Endothelial cell (in vitro differentiated cells): ENCODE measurements around the gene AGO3. TPM values are rescaled to one million over a fixed set of nuclear protein-coding genes. Genes with fewer than 3 reads are reported as not detected.

Experiments used
- DNase-seq: peaks from one replicate; pipeline ENCODE4 v3.0.0; 2021; ENCODE audit warnings: low spot score
- H3K27ac Mint-ChIP-seq: one replicate; pipeline ENCODE4 v1.8.0; 2021; ENCODE audit warnings: mixed read lengths, inconsistent platforms; ENCODE audit not compliant: unreplicated experiment
- H3K27me3 Mint-ChIP-seq: one replicate; pipeline ENCODE4 v1.8.0; 2021; ENCODE audit warnings: mild to moderate bottlenecking, moderate library complexity, mixed read lengths, inconsistent platforms; ENCODE audit not compliant: unreplicated experiment
- H3K36me3 Mint-ChIP-seq: one replicate; pipeline ENCODE4 v1.8.0; 2021; ENCODE audit warnings: mild to moderate bottlenecking, low read depth, mixed read lengths, inconsistent platforms; ENCODE audit not compliant: unreplicated experiment
- H3K4me1 Mint-ChIP-seq: one replicate; pipeline ENCODE4 v1.8.0; 2021; ENCODE audit warnings: mild to moderate bottlenecking, mixed read lengths, inconsistent platforms; ENCODE audit not compliant: unreplicated experiment
- H3K4me3 Mint-ChIP-seq: one replicate; pipeline ENCODE4 v1.8.0; 2021; ENCODE audit warnings: mild to moderate bottlenecking, mixed read lengths, inconsistent platforms; ENCODE audit not compliant: unreplicated experiment
- H3K9me3 Mint-ChIP-seq: one replicate; pipeline ENCODE4 v1.8.0; 2021; ENCODE audit warnings: mixed read lengths, inconsistent platforms; ENCODE audit not compliant: unreplicated experiment
- CTCF ChIP-seq: fragments of 200-600 bp; sonication (generic); IDR thresholded peaks from one replicate; pipeline ENCODE4 v1.5.0; 2021; ENCODE audit warnings: antibody characterized with exemption; ENCODE audit not compliant: unreplicated experiment
- total RNA-seq: library from RNA; stranded (reverse); fragmentation: NEBNext Ultra II Directional; extraction: Animal tissue kit (Norgen Biotek cat#: 25700); gene quantifications from one replicate; pipeline ENCODE4 v1.2.1, GENCODE V29; 2021; ENCODE audit not compliant: unreplicated experiment

Gene AGO3
- total RNA-seq, 1 donor from 2014 or later, result 25.9 TPM

- H3K27me3 Mint-ChIP-seq, result peaks cover 11% of the 10 kb centered on the region
- H3K4me1 Mint-ChIP-seq, result peaks cover 2% of the 10 kb centered on the region
- no peak for DNase-seq
- TF ChIP-seq CTCF, result no peak
- no peaks in the 10 kb centered on the region for H3K9me3 Mint-ChIP-seq
- H3K4me3 Mint-ChIP-seq, result no peak overlapping the region
- H3K36me3 Mint-ChIP-seq, result no peaks in the 10 kb centered on the region
- H3K27ac Mint-ChIP-seq, result peak overlapping the region; percentile 9
Observed at GRCh38 chr1:36081926-36082485, 151.1 kb downstream of the AGO3 start.

DNA sequence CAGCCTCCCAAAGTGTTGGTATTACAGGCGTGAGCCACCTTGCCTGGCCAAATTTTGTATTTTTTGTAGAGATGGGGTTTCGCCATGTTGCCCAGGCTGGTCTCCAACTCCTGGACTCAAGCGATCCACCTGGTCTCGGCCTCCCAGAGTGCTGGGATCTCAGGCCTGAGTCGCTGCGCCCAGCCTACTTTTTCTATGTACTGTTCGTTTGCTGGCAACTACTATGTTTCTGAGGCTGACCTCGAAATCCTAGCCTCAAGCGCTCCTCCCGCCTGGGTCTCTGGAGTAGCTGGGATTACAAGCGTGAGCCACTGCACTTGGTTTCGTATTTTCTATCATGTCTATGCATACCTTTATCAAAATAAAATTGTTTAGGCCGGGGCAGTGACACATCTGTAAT, 152.3 kb downstream of the AGO3 start:
- Mint-ChIP-seq H3K27ac (no peak overlapping the region), H3K9me3 (no peaks in the 10 kb centered on the region), H3K4me3 (no peak overlapping the region), H3K36me3 (no peaks in the 10 kb centered on the region), H3K27me3 (peaks cover 17% of the 10 kb centered on the region), H3K4me1 (peaks cover 3% of the 10 kb centered on the region)
- no peak for DNase-seq
- no peak for TF ChIP-seq CTCF

DNA sequence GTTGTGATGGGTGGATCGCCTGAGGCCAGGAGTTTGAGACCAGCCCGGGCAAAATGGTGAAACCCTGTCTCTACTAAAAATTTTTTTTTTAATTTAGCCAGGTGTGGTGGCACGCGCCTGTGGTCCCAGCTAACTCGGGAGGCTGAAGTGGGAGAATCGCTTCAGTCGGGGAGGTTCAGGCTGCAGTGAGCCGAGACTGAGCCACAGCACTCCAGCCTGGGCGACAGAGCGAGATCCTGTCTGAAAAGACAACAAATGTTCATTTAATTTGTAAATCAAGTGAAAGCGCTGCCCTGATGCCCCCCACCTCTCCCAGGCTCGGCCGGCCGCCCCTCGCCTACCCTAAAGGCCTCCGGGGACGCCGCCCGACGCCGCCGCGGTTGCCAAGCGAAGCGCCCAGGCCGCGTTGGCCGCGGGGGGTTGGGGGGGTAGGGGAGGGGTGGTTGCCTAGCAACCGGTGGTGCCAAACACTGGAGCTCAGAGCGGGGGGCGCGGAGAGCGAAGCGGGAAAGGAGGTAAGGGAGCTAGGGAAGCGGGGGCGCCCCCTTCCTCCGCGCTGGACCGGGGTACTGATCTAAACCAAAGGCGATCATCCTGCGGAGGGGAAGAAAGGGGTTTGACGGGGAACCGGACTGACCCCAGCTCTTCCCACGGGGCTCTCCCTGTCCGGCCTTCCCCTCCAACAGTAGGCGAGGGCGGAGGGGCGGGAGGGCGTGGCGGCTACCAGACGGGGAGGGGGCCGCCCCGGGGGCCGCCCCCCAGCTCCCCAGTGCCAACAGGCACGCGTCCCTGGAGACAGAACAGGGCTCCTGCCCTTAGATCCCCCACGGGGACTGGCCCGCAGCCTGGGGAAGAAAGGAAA, 153.0 kb downstream of the AGO3 start, which contains the start of gene TEKT2:
TEKT2 (plus strand) TSS at position 460 of the 862 bp plus-strand sequence. CDS start 828 bp downstream, outside the sequence.
- Mint-ChIP-seq H3K9me3 (no peaks in the 10 kb centered on the region), H3K27me3 (peaks cover 17% of the 10 kb centered on the region), H3K36me3 (no peaks in the 10 kb centered on the region), H3K4me3 (peak within 1 kb of the TSS; percentile 62), H3K27ac (peak within 1 kb of the TSS; percentile 77), H3K4me1 (peaks cover 3% of the 10 kb centered on the region)
- DNase-seq, result peak; percentile 78
- TF ChIP-seq CTCF, result no peak

DNA sequence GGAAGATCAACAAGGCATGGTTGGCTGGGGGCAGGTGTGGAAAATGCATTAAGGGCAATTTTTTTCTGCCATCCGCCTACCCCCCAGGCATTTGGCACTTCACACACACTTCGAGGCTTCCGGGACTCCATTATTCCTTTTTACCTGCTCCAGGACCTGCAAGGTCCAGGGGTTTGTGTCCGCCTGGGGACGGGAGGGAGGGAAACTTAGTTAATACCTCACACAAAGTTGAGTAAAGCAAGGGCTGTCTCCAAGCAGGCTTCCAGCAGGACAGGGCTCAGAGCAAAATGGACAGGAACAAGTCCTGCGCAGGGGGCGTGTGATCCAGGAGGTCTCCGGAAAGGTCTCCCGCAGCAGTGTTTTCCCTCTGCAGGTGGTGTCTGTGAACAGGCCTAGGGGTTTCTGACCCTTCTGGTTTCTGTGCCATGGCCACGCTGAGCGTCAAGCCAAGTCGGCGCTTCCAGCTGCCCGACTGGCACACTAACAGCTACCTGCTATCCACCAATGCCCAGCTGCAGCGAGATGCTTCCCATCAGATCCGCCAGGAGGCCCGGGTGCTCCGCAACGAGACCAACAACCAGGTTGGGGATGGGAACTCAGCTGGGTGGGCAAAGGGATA, 153.7 kb downstream of the AGO3 start:
- peaks cover 8% of the 10 kb centered on the region for H3K4me1 Mint-ChIP-seq
- peaks cover 20% of the 10 kb centered on the region for H3K27me3 Mint-ChIP-seq
- peaks cover 4% of the 10 kb centered on the region for H3K36me3 Mint-ChIP-seq
- H3K27ac Mint-ChIP-seq, result peak overlapping the region; percentile 48
- TF ChIP-seq CTCF, result no peak
- peak overlapping the region; percentile 25 for H3K4me3 Mint-ChIP-seq
- H3K9me3 Mint-ChIP-seq, result no peaks in the 10 kb centered on the region
- DNase-seq, result no peak
